ENCODE measurements around the gene HDAC1. TPM values are rescaled to one million over a fixed set of nuclear protein-coding genes. Genes with fewer than 3 reads are reported as not detected.

The HDAC1 gene
- total and polyA plus RNA-seq, 2 of the 13 experiments (the other 11 are each of a cell fraction or from before 2014, with no cell fraction given), result 93.5 to 189 TPM

- TF ChIP-seq ZNF670 (CRISPR knock-in tag; IDR thresholded peaks at IDR 0.05; ENCODE audit: borderline replicate concordance), result 0 out of 2 replicates have a peak, but pooled peaks have one; percentile 69
- 0 out of 2 replicates have a peak, but pooled peaks have one; percentile 39 for TF ChIP-seq BRF2 (CRISPR knock-in tag; IDR thresholded peaks at IDR 0.05)
- 0 out of 2 replicates have a peak, but pooled peaks have one; percentile 48 for TF ChIP-seq ZNF713 (CRISPR knock-in tag; IDR thresholded peaks at IDR 0.05)
- TF ChIP-seq ARNTL (CRISPR knock-in tag; IDR thresholded peaks at IDR 0.05), result peak; percentile 88
- peak; percentile 73 for TF ChIP-seq IRF9 (CRISPR knock-in tag; IDR thresholded peaks at IDR 0.05; ENCODE audit: borderline replicate concordance)
- peak; percentile 22; the same call in 1 of the 2 replicates for TF ChIP-seq GATA4 (IDR thresholded peaks at IDR 0.05; ENCODE audit: borderline replicate concordance, low read depth)
- peak; percentile 79; the same call in 1 of the 2 replicates for TF ChIP-seq ZNF350 (CRISPR knock-in tag; IDR thresholded peaks at IDR 0.05; ENCODE audit: borderline replicate concordance, low read depth)
- no peak for TF ChIP-seq KLF13 (CRISPR knock-in tag; IDR thresholded peaks at IDR 0.05)
- TF ChIP-seq ZFY (CRISPR knock-in tag; IDR thresholded peaks at IDR 0.05), result peak; percentile 61
- TF ChIP-seq MED1 (CRISPR knock-in tag; IDR thresholded peaks at IDR 0.05), result peak; percentile 84
- peak; percentile 73; the same call in 1 of the 2 replicates for TF ChIP-seq FOXA3 (CRISPR knock-in tag; IDR thresholded peaks at IDR 0.05)
- no peak for TF ChIP-seq BATF2 (CRISPR knock-in tag; IDR thresholded peaks at IDR 0.05)
- peak; percentile 57; the same call in 1 of the 2 replicates for TF ChIP-seq ZNF225 (CRISPR knock-in tag; IDR thresholded peaks at IDR 0.05)
- peak; percentile 54; the same call in 1 of the 2 replicates for TF ChIP-seq AKAP8 (CRISPR knock-in tag; IDR thresholded peaks at IDR 0.05)
Observed at GRCh38 chr1:32249831-32250525, 41.9 kb upstream of the HDAC1 start (continued).

Measured in HepG2 (cell line).